Endometrium (tissue), 2 donors: Measurements from ENCODE around the gene CNBD2.
"Not testable (repeated sequence)": the region's sequence is repeated elsewhere in the genome, so short reads cannot be mapped to it uniquely, and the experiment has no call there.

Source experiments
- FAIRE-seq: peaks from 2 replicates; lab custom pipeline; 2012; peaks lifted over from hg19 to GRCh38; lab: Jason Lieb, UNC
- donor health status: control.
- donor health status: control.

The CNBD2 gene

DNA sequence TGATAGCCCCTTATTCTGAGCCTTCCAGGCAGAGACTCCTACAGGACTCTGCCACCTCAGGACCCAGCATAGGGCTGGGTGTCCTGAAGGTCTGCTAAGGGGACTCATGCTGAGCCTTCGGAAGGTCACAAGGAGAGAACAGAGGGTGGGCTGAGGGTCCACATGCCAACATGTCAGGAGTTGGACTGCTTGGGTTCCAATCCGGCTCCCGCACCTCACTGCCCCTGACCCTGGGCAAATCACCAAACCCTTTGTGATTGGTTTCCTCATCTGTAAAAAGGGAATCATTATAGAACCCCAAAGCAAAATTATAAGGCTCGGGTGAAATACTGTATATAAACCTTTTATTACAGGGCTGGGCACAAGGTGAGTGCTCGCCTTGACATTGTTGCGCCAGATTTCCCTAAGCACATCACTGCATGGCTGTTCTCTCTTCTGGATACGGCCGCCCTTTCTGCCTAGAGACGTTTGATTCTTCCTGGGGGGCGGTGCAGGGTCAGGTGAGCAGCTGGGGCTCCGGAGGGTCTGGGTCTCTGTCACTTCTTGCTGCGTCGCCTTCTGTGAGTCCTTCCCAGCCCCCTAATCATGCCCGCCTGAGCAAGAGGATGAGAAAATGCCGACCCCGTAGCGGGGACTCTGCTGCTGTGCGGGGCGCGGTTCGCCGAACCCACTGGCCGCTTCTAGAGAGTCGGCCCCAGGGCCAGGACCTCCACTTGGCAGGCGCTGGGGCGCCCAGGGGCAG lies 95.7 kb downstream of the CNBD2 start:
- FAIRE-seq, result no peak

DNA sequence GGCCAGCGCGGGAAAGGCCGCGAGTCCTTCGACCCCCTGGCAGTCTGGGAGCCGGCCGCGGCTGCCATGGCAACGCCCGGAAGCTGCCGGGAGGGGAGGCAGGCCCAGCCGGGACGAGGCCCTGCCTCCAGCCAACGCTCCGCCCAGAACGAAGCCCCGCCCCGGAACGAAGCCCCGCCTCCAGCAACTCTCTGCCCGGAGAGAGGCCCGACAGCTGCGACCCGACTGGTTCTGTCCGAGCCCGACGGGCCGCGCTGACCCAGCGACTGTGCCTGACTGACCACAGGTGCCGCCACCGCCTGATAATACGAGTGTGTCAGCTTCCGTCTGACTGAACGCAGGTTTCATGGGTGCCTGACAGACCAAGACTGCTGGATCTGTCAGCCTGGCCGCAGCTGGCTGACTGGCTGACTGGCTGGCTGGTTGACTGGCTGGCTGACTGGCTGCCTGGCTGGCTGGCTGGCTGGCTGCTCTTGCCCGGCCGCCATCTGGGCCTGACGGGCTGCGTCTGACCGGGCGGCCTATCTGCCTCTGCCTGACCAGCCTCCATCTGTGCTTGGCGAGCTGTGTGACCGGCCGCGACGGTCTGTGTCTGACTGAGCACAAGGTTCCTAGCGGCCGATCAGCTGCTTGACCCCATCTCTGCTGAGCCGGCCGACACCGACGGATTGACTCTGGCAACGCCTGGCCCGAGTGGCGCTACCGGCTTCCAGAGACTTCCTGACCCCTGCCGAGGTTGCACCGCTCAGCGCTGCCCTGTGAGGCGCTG lies 96.5 kb downstream of the CNBD2 start:
- FAIRE-seq, result no peak

DNA sequence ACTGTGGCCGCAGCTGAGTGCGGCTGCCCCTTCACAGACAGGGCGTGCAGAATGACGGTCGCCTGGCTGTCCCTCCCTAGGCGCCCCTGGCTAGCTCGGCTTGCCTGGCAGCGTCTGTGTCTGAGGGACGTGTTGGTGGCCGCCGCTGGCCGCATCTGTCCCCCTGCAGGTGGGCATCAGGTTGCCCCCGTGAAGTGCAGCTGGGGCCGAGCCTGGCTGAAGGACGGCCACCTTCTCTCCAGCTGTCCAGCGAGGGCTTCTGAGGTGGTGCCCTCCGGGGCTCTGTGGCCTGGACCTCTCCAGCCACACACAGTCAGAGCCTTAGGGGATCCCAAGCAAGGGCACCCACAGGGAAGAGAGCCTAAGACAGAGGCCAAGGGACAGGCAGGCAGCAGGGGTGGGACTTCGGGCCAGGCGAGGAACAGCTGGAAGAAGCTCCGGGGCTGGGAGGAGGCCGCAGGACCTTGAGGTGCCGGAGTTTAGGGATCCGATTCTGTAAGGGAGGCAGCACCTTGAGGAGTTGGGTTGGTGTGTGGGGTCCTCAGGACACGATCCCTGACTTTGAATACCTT lies 97.1 kb downstream of the CNBD2 start:
- no peak for FAIRE-seq

DNA sequence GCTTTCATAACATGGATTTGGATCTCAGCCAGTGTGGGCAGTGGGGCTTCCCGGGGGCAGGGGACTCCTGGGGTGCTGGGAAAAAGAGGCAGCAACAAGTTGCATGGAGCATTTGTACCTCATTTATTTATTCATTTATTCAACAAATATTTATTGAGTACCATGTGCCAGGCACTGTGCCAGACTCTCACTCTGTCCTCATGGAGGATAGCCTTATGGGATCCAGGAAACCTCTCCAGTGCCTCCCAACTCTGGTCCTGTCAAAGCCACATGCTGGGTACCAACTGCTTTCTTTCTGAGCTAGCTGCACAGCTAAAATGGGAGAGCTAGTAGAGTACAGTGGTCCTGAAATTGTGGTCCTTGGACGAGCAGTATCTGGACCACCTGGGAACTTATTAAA lies 98.4 kb downstream of the CNBD2 start:
- no peak for FAIRE-seq

DNA sequence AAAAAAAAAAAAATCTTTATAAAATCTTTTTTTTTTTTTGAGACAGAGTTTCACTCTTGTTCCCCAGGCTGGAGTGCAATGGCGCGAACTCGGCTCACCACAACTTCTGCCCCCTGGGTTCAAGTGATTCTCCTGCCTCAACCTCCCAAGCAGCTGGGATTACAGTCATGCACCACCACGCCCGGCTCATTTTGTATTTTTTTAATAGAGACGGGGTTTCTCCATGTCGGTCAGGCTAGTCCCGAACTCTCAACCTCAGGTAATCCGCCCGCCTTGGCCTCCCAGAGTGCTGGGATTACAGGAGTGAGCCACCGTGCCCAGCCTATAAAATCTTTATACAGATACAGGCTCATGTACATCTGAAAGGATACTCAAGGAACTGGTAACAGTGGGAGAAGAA lies 100.1 kb downstream of the CNBD2 start:
- FAIRE-seq, result not testable (repeated sequence)

DNA sequence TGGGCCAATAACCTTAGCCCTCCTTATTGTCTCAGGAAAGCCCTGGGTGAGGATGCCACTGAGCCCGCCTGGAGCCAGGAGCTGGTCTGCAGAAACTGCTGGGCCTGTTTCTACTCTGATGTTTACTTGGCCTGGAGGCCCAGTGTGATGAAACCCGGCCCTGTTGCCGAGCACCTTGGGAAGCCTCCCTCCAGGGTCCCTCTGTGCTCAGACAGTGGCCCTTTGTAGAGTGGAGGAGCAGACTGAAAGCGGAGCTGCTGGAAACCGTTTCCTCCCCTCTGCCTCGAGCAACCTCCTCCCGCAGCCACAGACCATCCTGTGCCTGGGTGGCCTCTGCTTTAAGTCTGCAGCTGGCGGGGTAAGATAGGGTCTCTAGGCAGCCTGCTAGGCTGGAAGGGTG lies 102.1 kb downstream of the CNBD2 start:
- no peak for FAIRE-seq

DNA sequence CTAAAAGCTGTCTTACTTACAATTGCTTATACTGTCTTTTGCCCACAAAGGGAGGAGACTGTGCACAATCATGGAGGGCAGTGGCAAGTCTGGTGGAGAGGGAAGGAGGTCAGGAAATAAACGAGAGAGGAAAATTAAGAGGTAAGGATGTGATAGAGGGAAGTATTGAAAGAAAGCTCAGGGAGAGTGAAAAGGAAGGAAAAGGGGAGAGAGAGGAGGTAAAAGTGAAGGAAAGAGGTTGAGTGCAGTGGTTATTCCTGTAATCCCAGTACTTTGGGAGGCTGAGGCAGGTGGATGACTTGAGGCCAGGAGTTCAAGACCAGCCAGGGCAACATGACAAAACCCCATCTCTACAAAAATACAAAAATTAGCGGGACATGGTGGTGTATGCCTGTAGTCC lies 103.5 kb downstream of the CNBD2 start:
- FAIRE-seq, result no peak

DNA sequence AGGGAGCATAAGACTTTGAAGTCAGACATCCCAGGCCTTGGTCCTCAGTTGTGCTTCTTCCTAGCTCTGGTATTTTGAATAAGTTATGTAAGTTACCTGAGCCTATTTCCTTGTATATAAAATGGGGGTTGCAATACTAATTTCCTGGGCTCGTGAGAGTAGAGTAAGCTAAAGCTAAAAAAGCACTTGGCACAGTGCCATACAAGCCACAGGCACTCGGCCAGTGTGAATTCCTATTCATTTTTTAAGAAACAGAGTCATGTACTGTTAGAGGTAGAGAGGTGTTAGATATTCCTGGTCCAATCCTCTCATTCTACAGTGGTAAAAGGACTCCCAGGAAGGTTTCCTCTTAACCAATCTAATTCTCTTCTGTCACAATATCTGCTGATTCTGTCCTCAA lies 106.6 kb downstream of the CNBD2 start:
- FAIRE-seq, result no peak

DNA sequence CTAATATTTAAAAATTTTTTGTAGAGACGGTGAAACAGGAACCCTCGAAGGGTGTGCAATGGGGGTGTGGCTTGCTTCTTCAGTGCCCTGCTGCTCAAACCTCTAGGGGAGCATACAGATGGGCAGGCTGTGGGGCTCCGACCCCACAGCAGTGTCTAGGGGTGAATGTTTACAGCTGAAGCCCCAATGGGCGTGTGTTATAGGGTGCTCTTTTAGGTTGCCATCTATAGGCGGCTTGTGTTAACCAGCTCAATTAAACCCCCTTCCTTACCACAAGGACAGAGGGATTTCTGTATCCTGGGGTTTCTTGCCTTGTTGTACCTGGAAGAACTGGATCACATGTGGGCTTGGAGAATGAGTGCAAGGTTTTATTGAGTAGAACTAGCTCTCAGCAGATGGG lies 109.4 kb downstream of the CNBD2 start:
- not testable (repeated sequence) for FAIRE-seq

DNA sequence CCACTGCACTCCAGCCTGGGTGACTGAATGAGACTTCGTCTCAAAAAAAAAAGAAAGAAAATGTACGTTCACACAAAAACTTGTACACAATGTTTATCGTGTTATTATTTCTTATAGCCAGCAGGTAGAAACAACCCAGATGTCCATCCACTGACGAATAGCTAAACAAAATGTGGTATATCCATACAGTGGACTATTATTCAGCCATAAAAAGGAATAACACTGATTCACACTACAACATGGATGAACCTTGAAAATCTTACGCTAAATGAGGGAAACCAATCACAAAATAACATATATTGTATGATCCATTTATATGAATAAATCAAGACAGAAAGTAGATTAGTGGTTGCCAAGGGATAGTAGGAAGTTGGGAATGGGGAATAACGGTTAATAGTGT lies 111.1 kb downstream of the CNBD2 start:
- FAIRE-seq, result no peak

DNA sequence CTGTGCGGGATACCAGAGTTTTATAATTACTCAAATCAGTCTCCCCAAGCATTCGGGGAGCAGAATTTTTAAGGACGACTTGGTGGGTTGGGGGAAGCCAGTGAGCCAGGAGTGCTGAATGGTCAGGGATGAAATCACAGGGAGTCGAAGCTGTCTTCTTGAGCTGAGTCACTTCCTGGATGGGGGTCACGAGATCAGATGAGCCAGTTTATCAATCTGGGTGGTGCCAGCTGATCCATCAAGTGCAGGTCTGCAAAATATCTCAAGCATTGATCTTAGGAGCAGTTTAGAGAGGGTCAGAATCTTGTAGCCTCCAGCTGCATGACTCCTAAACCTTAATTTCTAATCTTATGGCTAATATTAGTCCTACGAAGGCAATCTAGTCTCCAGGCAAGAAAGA lies 111.6 kb downstream of the CNBD2 start:
- not testable (repeated sequence) for FAIRE-seq
